Activated CD8-positive, alpha-beta memory T cell treated with anti-CD3 and anti-CD28 coated beads, Interleukin-2, amount 50 U/mL, for 4 hours (primary cell): ENCODE measurements around the gene ASXL3.

Experiments
- DNase-seq: peaks from one replicate; pipeline ENCODE4 v3.0.0-alpha.2; 2020

Gene ASXL3

DNA sequence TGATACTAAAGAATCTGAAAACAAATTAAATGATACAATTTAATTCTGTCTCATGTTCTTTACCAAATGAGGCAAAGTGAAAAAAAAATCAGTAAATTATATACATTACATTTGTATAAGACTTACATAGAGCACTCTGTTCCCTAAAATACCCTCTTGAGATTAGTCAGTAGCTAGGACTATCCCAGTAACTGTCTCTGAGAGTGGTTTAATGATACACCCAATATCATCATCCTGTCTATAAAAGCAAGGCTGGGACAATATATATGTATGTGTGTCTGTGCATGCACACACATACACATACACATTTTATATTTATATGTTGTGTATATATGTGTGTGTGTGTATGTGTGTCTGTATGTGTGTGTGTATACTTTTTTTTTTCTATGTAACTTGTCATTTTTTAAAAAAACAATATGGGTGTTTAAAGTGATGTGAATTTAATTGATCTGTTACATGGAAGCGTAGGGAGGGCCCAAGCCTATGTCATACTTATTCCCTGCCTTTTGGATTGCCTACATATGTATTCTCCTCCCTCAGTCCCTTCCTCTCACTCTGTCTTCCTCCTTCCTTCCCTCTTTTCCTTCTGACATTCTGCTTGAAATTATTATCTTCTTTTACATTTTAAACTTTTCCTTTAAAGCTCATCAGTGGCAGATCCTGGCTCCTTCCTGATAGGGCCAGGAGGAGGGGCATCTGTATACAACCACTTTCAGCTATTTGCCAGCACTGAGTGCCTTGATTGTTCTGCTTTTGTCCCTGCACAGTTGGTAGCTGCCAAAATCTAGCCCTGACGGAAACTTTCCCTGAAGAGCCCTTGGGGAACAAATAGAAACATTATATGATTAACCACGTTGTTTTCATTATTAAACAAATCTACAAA, 6.8 kb downstream of the ASXL3 start:
- DNase-seq = no peak

- DNase-seq = no peak
Observed at GRCh38 chr18:33585431-33585775, 7.4 kb downstream of the ASXL3 start.

DNA sequence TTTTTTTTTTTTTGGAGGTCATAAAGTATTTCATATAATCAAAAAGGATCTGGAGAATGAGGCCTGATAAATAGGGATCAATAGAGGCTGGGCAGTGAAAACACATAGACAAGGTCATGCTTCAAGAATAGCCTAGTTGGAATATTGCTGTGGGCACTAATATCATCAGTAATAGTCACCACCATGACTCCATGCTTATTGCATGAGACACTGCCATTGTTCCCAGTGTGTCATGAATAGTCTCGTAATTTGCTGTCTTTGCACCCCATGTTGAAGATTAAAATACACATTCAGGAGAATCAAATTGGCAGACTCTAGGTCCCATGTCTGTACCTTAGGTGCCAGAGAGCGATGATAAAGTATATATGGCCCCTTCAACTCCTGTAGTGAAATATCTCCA, 10.3 kb downstream of the ASXL3 start:
- DNase-seq = no peak

- DNase-seq = no peak
Observed at GRCh38 chr18:33593261-33593660, 15.2 kb downstream of the ASXL3 start.

DNA sequence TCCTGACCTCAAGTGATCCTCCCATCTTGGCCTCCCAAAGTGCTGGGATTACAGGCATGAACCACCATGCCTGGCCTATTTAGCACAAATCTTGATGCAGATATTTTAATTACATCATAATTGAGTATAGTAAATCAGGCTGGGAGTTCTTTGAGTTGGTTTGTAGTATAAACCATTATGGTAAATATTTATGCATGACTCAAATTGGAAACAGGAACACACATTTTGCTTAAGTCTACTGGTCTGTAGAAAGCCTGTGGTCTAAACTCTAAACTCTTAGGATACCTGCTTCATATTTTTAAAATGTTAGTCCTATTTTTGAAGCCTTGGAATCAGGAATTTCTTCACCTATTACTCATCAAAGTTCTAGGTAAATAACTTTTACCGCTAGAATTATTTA, 16.8 kb downstream of the ASXL3 start:
- DNase-seq = no peak

DNA sequence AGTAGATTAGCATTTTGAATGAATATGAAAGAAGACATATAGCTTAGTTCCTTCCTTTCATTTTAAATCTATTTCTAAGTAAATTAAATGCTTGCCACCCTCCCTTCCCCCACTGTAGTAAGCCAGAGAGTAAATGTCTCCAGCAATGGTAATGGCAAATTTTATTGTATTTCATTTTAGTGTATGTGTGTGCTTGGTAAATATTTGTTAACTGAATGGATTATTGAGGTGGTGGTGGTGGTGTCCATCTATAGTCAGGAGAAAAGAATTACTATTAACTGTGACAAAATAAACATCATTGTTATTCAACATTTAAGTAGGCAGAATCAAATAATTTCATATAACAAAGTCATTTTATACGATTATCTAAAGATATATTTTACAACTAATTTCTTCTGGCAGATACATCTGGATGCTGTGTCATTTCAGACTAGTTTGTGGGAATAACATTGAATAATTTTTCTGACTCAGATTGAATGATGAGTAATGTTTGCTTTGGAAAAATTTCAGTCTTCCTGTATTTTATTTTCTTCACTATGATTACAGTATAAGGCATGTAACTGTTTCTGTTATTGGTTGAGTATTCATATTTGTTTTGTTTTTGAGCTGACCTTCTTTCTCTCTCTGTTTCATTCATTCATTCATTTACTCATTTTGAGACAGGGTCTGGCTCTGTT, 18.3 kb downstream of the ASXL3 start:
- DNase-seq = no peak

DNA sequence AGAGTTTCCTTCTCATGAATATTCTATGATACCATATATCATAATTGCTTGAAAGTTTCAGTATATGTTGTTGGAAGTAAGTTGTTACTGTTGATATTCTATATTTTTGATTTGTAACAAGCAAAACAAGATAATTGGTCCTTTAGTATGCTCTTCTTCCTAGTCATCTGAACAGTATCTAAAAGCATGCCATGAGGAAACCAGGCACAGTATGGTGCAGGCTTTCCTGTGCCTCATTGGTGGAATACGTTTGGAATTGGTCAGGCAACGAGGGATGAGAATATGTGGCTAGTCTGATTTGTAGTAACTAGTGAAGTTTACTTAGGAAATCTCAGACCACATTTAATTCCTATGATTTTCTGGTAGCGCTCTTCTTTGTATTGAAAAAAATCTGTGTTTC, 22.8 kb downstream of the ASXL3 start:
- no peak for DNase-seq

GRCh38 chr18:33603454-33603853, 25.4 kb downstream of the ASXL3 start:
- no peak for DNase-seq

GRCh38 chr18:33605250-33605649, 27.2 kb downstream of the ASXL3 start:
- DNase-seq = no peak

- no peak for DNase-seq
Observed at GRCh38 chr18:33606621-33607020, 28.6 kb downstream of the ASXL3 start.

GRCh38 chr18:33611525-33612135, 33.6 kb downstream of the ASXL3 start:
- DNase-seq = no peak

DNA sequence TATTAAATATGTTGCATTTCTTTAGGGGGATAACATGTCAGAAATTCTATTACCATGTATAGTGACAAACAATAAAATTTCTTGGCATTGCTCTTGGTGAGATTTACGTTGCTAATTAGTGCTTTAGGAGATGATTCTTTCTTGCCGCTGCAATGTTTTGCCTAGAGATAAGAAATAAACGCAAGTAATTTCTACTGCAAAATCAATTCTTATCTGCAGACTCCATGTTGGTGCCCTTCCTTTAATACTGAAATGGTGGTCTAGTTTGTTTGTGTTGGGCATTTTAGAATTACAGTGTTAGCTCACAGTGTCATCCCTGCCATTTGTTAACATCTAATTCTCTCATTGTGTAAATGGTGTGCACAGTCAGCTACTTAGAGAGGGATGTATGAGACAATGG, 34.6 kb downstream of the ASXL3 start:
- DNase-seq = no peak

DNA sequence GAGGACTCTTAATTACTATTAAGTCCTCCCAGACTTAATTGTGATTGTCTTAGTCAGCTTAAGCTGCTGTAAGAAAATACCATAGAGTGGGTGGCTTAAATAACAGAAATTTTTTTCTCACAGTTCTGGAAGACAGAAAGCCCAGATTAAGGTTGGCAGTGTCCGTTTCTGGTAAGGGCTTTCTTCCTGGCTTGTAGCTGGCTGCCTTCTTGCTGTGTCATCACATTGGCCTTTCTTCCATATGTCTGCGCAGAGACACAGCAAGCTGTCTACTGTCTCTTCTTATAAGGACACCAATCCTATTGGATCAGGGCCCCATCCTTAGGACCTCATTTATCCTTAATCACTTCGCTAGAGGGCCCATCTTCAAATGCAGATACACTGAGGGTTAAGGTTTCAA, 38.5 kb downstream of the ASXL3 start:
- DNase-seq = no peak

DNA sequence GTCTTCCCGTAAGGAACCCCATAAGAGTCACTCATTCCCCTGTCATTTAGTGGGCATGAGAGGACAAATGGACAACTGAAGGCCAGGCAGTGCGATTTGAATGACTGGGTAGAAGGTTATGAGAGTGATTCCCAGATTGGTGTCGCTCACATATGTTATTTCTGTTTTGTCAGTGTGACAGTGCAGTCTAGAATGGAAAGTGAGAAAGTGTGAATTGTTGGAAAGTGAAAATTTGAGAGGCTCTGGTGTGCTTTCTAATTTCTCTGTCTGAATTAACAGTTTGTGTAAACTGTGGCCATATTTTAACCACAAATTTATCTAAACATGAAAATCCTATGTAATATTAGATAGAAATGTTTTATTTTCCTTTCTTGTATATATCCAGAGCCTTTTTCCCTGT, 49.1 kb downstream of the ASXL3 start:
- no peak for DNase-seq

DNA sequence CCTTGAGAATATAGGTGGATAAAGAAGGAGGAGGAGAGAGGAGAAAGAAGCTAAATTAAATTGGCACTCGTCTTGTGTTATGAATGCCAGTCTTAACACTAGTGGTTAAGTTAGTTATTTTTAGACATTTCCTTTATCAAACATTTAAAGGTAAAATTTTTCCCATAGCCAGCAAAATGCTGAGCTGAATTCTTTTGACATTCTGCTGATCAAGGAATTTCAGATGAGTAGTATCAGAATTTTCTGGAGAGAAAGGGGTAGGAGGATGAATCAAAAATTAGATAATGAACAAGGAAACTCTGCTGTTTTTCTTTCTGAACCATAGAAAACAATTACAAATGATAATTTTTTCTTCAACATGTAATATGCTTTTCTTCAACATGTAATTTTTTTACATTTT, 52.5 kb downstream of the ASXL3 start:
- no peak for DNase-seq

- no peak for DNase-seq
Observed at GRCh38 chr18:33641141-33641540, 63.1 kb downstream of the ASXL3 start.

DNA sequence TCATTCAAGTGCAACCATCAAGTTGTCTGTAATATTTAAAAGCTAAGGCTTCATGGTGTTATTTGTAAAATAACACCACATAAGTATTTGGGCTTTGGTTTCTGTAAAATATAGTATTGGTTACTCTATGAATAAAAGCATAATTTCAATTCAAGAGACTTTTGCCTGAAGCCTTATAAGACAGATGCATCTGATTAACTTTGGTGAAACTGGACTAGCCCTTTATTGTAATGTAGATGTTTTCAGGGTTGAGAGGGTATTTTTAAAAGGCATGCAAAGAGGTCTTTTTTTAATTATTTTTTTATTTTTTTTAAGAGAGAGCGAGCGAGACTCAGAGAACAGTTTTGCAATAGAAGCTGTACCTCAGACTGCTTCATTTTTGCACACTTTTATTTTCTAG, 66.5 kb downstream of the ASXL3 start:
- no peak for DNase-seq

DNA sequence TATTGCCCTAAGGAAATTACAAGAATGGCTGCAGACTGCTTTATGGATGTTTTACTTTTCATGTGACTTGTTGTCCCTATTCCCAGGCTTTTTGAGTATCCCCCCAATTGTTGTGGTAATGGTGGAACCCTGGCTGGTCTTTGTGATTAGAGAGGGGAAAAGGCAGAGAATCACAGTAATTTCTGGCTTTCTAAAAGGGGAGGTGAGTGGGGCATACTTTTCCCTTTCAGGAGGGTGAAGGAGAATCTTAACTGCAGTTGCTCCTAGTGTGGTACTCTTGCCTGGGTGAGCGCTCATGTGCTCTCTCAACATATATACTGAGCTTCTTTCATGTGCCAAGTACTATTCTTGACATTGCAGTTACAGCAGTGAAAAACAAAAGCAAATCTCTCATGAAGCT, 69.3 kb downstream of the ASXL3 start:
- DNase-seq = no peak

GRCh38 chr18:33652635-33653034, 74.6 kb downstream of the ASXL3 start:
- no peak for DNase-seq

GRCh38 chr18:33653231-33653630, 75.2 kb downstream of the ASXL3 start:
- no peak for DNase-seq

- no peak for DNase-seq
Observed at GRCh38 chr18:33656889-33657448, 79.0 kb downstream of the ASXL3 start.

DNA sequence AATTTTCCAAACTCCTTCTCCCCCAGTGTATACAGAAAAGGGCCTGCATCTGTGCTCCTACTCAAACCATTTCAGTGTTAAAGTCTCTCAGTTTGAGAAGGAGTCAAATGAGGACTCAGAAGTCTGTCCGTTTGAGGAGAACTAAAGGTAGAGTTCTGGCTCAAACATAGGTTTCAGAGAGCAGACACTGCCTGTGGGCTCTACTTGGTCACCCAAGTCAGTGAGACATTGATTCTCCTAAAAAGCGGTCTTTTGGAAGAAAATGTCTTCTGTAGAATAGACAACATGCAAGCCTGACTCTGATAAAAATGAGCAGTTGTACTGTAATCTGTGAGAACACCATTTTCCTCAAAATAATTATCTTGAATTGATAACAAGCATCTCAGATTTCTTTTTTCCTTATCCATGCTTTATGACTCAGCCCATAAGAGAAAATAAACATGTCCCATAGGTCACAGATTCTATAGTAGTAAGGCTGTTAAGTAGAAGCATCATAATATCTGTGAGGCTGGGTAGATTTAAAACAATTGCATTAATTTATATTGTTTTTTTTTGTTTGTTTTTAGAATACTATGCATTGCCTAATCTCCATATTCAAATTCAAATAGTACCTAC, 82.8 kb downstream of the ASXL3 start:
- DNase-seq = no peak

DNA sequence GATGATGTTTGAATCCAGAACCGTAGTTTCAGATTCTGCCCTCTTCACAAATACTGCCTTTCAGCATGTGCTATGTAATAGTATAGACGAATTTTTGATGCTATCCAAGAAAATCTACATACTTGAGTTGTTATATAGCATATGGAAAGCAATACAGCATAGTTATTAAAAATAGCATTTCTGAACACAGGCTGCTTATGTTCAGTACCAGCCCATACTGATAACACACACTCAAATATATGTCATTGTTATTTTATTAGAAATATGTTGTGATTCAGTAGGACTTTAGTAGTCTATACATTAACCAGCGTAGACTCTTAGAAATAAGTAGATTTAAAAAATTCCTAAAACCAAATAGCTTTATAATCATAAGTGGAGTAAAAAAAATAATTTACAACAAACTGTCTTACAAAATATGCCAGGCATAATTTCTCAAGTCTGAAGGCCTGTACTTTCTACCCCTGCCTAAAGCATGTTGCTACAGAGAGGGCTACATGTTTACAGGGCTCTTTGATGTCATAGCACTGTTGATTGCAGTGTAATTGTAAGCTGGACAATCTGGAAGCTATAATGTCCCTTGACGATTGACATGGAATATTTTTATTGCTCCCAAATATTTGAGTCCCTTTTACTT, 86.3 kb downstream of the ASXL3 start:
- no peak for DNase-seq
